GM23338 (cell line): ENCODE results near the gene TPRKB. TPM values are rescaled to one million over a fixed set of nuclear protein-coding genes. Genes with fewer than 3 reads are reported as not detected.

ENCODE experiments used
- ATAC-seq: fragments of 200-7000 bp; cut with Tn5 transposase; 3 replicates; pipeline ENCODE4 v1.9.1; 2020
- DNase-seq: peaks from one replicate; pipeline ENCODE4 v3.0.0-alpha.2; 2015; ENCODE audit warnings: low spot score
- H2AFZ ChIP-seq: fragments of 200-600 bp; sonication (generic); 2 replicates; pipeline ENCODE4 v1.8.0; 2016; ENCODE audit warnings: antibody characterized with exemption, mild to moderate bottlenecking, moderate library complexity
- H3F3A ChIP-seq: fragments of 200-600 bp; sonication (generic); replicated peaks from 2 replicates; pipeline ENCODE4 v1.8.0; 2017; ENCODE audit warnings: antibody characterized with exemption, mixed run types, low read depth
- H3K27ac ChIP-seq: fragments of 200-600 bp; sonication (generic); 2 replicates; pipeline ENCODE4 v1.6.1; 2016; ENCODE audit warnings: low read depth
- H3K27me3 ChIP-seq: fragments of 200-600 bp; sonication (generic); 2 replicates; pipeline ENCODE4 v1.8.0; 2016; ENCODE audit warnings: mild to moderate bottlenecking, mixed run types, moderate library complexity; ENCODE audit not compliant: insufficient read depth
- H3K36me3 ChIP-seq: fragments of 200-600 bp; sonication (generic); 2 replicates; pipeline ENCODE4 v1.8.0; 2016; ENCODE audit warnings: mild to moderate bottlenecking; ENCODE audit not compliant: insufficient read depth
- H3K4me1 ChIP-seq: fragments of 200-600 bp; sonication (generic); 2 replicates; pipeline ENCODE4 v1.8.0; 2016; ENCODE audit warnings: mild to moderate bottlenecking, moderate library complexity; ENCODE audit not compliant: insufficient read depth
- H3K4me2 ChIP-seq: fragments of 200-600 bp; sonication (generic); 2 replicates; pipeline ENCODE4 v1.7.1; 2017; ENCODE audit warnings: mixed run types
- H3K4me3 ChIP-seq: fragments of 200-600 bp; sonication (generic); 2 replicates; pipeline ENCODE4 v1.6.1; 2016; ENCODE audit warnings: mixed run types
- H3K79me2 ChIP-seq: fragments of 200-600 bp; sonication (generic); replicated peaks from 2 replicates; pipeline ENCODE4 v1.8.0; 2017; ENCODE audit warnings: mild to moderate bottlenecking; ENCODE audit not compliant: insufficient read depth
- H3K9me2 ChIP-seq: fragments of 200-600 bp; sonication (generic); 2 replicates; pipeline ENCODE4 v1.8.0; 2017; ENCODE audit not compliant: insufficient read depth
- H4K20me1 ChIP-seq: fragments of 200-600 bp; sonication (generic); replicated peaks from 2 replicates; pipeline ENCODE4 v1.8.0; 2017; ENCODE audit warnings: mild to moderate bottlenecking; ENCODE audit not compliant: insufficient read depth
- H3K27ac Mint-ChIP-seq: 2 replicates; pipeline ENCODE4 v1.8.0; 2020; ENCODE audit warnings: inconsistent platforms, mild to moderate bottlenecking, moderate library complexity, mixed read lengths
- H3K27me3 Mint-ChIP-seq: 3 replicates; pipeline ENCODE4 v1.8.0; 2022; ENCODE audit warnings: low read depth, mild to moderate bottlenecking, moderate library complexity, mixed read lengths, inconsistent platforms; ENCODE audit not compliant: insufficient read depth, poor library complexity
- H3K36me3 Mint-ChIP-seq: 3 replicates; pipeline ENCODE4 v1.8.0; 2021; ENCODE audit warnings: low read depth, mild to moderate bottlenecking, inconsistent platforms, moderate library complexity, mixed read lengths
- H3K4me1 Mint-ChIP-seq: 3 replicates; pipeline ENCODE4 v1.8.0; 2020; ENCODE audit warnings: mild to moderate bottlenecking, inconsistent platforms, mixed read lengths
- H3K4me3 Mint-ChIP-seq: 3 replicates; pipeline ENCODE4 v1.8.0; 2021; ENCODE audit warnings: moderate library complexity, mild to moderate bottlenecking, inconsistent platforms, mixed read lengths
- H3K9me3 Mint-ChIP-seq: 3 replicates; pipeline ENCODE4 v1.8.0; 2020; ENCODE audit warnings: moderate library complexity, mild to moderate bottlenecking, inconsistent platforms, mixed read lengths
- EZH2 ChIP-seq: fragments of 200-600 bp; sonication (generic); IDR thresholded peaks from one replicate; pipeline ENCODE4 v1.8.0; 2017; ENCODE audit warnings: antibody characterized with exemption, mild to moderate bottlenecking, low read depth; ENCODE audit not compliant: unreplicated experiment
- EZH2phosphoT487 ChIP-seq: fragments of 200-600 bp; sonication (generic); IDR thresholded peaks from one replicate; pipeline ENCODE4 v1.8.1; 2018; ENCODE audit warnings: antibody characterized with exemption; ENCODE audit not compliant: unreplicated experiment
- JUNB ChIP-seq: IDR thresholded peaks from one replicate; pipeline ENCODE4 v1.6.1; 2016; ENCODE audit warnings: antibody characterized with exemption; ENCODE audit not compliant: unreplicated experiment
- NANOG ChIP-seq: IDR thresholded peaks from 2 replicates; pipeline ENCODE4 v1.6.1; 2016; ENCODE audit warnings: antibody characterized with exemption, borderline replicate concordance
- POLR2AphosphoS5 ChIP-seq: IDR thresholded peaks from 2 replicates; pipeline ENCODE4 v1.6.1; 2016; ENCODE audit warnings: antibody characterized with exemption, low read depth
- polyA plus RNA-seq: library from polyadenylated mRNA; unstranded; fragments of >200 nt; fragmentation: Nextera tagmentation; extraction: Ambion mirVana; gene quantifications from 2 replicates; pipeline ENCODE4 v1.2.1, GENCODE V29; 2016
- total RNA-seq: library from RNA; depleted of rRNA; stranded (reverse); fragments of >200 nt; shearing (Covaris generic); gene quantifications from 2 replicates; pipeline ENCODE4 v1.2.3, GENCODE V29; 2014
- TF ChIP-seq, protein P1 (sequence below): IDR thresholded peaks from 2 replicates; pipeline ENCODE4 v1.6.1; 2016; ENCODE audit warnings: antibody characterized with exemption
- TF ChIP-seq, protein P2 (sequence below): fragments of 250-450 bp; sonication (Bioruptor Pico); IDR thresholded peaks from 2 replicates; pipeline ENCODE4 v1.5.0; 2020; ENCODE audit warnings: mild to moderate bottlenecking, moderate library complexity
- TF ChIP-seq, protein P3 (sequence below): IDR thresholded peaks from one replicate; pipeline ENCODE4 v1.6.1; 2018; ENCODE audit warnings: antibody characterized with exemption; ENCODE audit not compliant: unreplicated experiment

TPRKB gene
- total and polyA plus RNA-seq, 2 experiments from 2014 or later = 31.2 to 186 TPM

DNA sequence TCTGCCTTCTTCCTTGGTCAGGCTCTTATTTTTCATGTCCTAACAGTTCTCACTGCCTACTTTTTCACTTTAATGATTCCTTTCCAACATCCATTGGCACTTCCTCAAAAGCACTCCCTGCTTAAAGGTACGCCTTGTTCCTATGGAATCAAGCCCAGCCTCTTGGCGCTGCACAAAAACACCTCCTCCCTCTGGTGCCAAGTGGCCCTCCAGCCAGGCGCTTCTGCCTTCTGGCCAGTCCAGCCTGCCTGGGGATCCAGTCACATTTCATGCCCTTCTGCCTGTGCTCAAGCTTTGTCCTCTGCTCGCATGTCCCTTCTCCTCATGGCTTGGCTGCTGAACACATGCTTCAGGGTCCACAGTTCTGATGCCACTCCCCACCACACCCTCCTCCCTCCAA, 6.3 kb downstream of the TPRKB start (continued):
- TF ChIP-seq, protein P1, sequence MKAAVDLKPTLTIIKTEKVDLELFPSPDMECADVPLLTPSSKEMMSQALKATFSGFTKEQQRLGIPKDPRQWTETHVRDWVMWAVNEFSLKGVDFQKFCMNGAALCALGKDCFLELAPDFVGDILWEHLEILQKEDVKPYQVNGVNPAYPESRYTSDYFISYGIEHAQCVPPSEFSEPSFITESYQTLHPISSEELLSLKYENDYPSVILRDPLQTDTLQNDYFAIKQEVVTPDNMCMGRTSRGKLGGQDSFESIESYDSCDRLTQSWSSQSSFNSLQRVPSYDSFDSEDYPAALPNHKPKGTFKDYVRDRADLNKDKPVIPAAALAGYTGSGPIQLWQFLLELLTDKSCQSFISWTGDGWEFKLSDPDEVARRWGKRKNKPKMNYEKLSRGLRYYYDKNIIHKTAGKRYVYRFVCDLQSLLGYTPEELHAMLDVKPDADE = no peak
- TF ChIP-seq JUNB = no peak
- TF ChIP-seq, protein P2, sequence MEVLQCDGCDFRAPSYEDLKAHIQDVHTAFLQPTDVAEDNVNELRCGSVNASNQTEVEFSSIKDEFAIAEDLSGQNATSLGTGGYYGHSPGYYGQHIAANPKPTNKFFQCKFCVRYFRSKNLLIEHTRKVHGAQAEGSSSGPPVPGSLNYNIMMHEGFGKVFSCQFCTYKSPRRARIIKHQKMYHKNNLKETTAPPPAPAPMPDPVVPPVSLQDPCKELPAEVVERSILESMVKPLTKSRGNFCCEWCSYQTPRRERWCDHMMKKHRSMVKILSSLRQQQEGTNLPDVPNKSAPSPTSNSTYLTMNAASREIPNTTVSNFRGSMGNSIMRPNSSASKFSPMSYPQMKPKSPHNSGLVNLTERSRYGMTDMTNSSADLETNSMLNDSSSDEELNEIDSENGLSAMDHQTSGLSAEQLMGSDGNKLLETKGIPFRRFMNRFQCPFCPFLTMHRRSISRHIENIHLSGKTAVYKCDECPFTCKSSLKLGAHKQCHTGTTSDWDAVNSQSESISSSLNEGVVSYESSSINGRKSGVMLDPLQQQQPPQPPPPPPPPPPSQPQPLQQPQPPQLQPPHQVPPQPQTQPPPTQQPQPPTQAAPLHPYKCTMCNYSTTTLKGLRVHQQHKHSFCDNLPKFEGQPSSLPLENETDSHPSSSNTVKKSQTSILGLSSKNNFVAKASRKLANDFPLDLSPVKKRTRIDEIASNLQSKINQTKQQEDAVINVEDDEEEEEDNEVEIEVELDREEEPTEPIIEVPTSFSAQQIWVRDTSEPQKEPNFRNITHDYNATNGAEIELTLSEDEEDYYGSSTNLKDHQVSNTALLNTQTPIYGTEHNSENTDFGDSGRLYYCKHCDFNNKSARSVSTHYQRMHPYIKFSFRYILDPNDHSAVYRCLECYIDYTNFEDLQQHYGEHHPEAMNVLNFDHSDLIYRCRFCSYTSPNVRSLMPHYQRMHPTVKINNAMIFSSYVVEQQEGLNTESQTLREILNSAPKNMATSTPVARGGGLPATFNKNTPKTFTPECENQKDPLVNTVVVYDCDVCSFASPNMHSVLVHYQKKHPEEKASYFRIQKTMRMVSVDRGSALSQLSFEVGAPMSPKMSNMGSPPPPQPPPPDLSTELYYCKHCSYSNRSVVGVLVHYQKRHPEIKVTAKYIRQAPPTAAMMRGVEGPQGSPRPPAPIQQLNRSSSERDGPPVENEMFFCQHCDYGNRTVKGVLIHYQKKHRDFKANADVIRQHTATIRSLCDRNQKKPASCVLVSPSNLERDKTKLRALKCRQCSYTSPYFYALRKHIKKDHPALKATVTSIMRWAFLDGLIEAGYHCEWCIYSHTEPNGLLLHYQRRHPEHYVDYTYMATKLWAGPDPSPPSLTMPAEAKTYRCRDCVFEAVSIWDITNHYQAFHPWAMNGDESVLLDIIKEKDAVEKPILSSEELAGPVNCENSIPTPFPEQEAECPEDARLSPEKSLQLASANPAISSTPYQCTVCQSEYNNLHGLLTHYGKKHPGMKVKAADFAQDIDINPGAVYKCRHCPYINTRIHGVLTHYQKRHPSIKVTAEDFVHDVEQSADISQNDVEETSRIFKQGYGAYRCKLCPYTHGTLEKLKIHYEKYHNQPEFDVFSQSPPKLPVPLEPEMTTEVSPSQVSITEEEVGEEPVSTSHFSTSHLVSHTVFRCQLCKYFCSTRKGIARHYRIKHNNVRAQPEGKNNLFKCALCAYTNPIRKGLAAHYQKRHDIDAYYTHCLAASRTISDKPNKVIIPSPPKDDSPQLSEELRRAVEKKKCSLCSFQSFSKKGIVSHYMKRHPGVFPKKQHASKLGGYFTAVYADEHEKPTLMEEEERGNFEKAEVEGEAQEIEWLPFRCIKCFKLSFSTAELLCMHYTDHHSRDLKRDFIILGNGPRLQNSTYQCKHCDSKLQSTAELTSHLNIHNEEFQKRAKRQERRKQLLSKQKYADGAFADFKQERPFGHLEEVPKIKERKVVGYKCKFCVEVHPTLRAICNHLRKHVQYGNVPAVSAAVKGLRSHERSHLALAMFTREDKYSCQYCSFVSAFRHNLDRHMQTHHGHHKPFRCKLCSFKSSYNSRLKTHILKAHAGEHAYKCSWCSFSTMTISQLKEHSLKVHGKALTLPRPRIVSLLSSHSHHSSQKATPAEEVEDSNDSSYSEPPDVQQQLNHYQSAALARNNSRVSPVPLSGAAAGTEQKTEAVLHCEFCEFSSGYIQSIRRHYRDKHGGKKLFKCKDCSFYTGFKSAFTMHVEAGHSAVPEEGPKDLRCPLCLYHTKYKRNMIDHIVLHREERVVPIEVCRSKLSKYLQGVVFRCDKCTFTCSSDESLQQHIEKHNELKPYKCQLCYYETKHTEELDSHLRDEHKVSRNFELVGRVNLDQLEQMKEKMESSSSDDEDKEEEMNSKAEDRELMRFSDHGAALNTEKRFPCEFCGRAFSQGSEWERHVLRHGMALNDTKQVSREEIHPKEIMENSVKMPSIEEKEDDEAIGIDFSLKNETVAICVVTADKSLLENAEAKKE = no peak
- no peak for TF ChIP-seq EZH2
- no peak for TF ChIP-seq EZH2phosphoT487
- no peak for TF ChIP-seq POLR2AphosphoS5

DNA sequence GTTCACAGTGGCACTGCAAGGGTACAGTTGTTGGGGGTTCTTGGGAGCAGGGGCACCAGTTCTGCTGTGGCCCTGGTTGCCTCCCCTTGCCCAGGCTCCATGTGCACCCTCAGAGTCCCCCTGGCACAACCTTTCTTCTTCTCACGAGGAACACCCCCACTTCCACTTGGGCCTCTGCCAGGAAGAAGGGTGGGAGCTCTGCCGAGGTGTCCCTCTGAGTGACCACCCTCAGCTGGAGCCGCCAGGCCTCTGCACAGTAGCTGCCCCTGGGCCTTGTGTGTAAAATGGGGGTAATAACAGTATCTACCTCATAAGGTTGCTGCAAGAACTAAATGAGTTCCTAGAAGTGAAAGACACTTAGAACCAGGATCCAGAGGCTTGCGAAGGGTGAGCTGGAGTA, 8.4 kb downstream of the TPRKB start:
- no peak for DNase-seq
- Mint-ChIP-seq H3K4me1 (no peaks in the 10 kb centered on the region), H3K27me3 (peaks cover 1% of the 10 kb centered on the region), H3K9me3 (peaks cover 2% of the 10 kb centered on the region; the same call in 2 of the 3 replicates), H3K36me3 (peaks cover 32% of the 10 kb centered on the region; the same call in 2 of the 3 replicates), H3K27ac (no peak overlapping the region), H3K4me3 (no peak overlapping the region)
- Histone ChIP-seq H3K4me2 (no peak overlapping the region), H3K79me2 (no peaks in the 10 kb centered on the region), H3K27ac (no peak overlapping the region), H3K36me3 (peaks cover 11% of the 10 kb centered on the region; the same call in 1 of the 2 replicates), H2AFZ (no peak overlapping the region), H3K4me1 (no peaks in the 10 kb centered on the region), H3K27me3 (no peaks in the 10 kb centered on the region), H3K4me3 (no peak overlapping the region), H3F3A (no peaks in the 10 kb centered on the region), H4K20me1 (no peaks in the 10 kb centered on the region; the same call in none of the 2 replicates), H3K9me2 (no peaks in the 10 kb centered on the region)
- ATAC-seq = no peak
- TF ChIP-seq, protein P3, sequence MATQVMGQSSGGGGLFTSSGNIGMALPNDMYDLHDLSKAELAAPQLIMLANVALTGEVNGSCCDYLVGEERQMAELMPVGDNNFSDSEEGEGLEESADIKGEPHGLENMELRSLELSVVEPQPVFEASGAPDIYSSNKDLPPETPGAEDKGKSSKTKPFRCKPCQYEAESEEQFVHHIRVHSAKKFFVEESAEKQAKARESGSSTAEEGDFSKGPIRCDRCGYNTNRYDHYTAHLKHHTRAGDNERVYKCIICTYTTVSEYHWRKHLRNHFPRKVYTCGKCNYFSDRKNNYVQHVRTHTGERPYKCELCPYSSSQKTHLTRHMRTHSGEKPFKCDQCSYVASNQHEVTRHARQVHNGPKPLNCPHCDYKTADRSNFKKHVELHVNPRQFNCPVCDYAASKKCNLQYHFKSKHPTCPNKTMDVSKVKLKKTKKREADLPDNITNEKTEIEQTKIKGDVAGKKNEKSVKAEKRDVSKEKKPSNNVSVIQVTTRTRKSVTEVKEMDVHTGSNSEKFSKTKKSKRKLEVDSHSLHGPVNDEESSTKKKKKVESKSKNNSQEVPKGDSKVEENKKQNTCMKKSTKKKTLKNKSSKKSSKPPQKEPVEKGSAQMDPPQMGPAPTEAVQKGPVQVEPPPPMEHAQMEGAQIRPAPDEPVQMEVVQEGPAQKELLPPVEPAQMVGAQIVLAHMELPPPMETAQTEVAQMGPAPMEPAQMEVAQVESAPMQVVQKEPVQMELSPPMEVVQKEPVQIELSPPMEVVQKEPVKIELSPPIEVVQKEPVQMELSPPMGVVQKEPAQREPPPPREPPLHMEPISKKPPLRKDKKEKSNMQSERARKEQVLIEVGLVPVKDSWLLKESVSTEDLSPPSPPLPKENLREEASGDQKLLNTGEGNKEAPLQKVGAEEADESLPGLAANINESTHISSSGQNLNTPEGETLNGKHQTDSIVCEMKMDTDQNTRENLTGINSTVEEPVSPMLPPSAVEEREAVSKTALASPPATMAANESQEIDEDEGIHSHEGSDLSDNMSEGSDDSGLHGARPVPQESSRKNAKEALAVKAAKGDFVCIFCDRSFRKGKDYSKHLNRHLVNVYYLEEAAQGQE = no peak
- no peak for TF ChIP-seq POLR2AphosphoS5
- no peak for TF ChIP-seq NANOG
